Loucy (cell line): ENCODE results near the gene CNDP2.

Experiments used
- H2AFZ ChIP-seq: fragments of 200-600 bp; sonication (generic); 2 replicates; pipeline ENCODE4 v1.6.0; 2016; ENCODE audit warnings: antibody characterized with exemption, mild to moderate bottlenecking, low read length, moderate library complexity
- H3F3A ChIP-seq: fragments of 200-600 bp; 2 replicates; pipeline ENCODE4 v1.6.0; 2016; ENCODE audit warnings: antibody characterized with exemption, low read depth, mild to moderate bottlenecking
- H3K27me3 ChIP-seq: fragments of 200-600 bp; sonication (generic); 2 replicates; pipeline ENCODE4 v1.6.1; 2014; ENCODE audit warnings: low read length, mild to moderate bottlenecking; ENCODE audit not compliant: insufficient read depth, poor library complexity, severe bottlenecking
- H3K36me3 ChIP-seq: fragments of 200-600 bp; sonication (generic); 2 replicates; pipeline ENCODE4 v1.6.1; 2016; ENCODE audit warnings: low read length; ENCODE audit not compliant: insufficient read depth
- H3K4me1 ChIP-seq: fragments of 200-600 bp; sonication (generic); 2 replicates; pipeline ENCODE4 v1.5.1; 2014; ENCODE audit warnings: low read length, mild to moderate bottlenecking; ENCODE audit not compliant: insufficient read depth, poor library complexity, severe bottlenecking
- H3K4me2 ChIP-seq: fragments of 200-600 bp; sonication (generic); 2 replicates; pipeline ENCODE4 v1.6.0; 2014; ENCODE audit warnings: antibody characterized with exemption, low read length, low read depth, mild to moderate bottlenecking; ENCODE audit not compliant: poor library complexity, severe bottlenecking
- H3K4me3 ChIP-seq: fragments of 200-600 bp; sonication (generic); 2 replicates; pipeline ENCODE4 v1.5.1; 2014; ENCODE audit warnings: low read length, mild to moderate bottlenecking, mixed read lengths; ENCODE audit not compliant: poor library complexity, severe bottlenecking
- H3K79me2 ChIP-seq: fragments of 200-600 bp; sonication (generic); 2 replicates; pipeline ENCODE4 v1.6.1; 2014; ENCODE audit warnings: low read length; ENCODE audit not compliant: insufficient read depth
- H3K9ac ChIP-seq: fragments of 200-600 bp; sonication (generic); 2 replicates; pipeline ENCODE4 v1.6.0; 2014; ENCODE audit warnings: mild to moderate bottlenecking, low read depth, low read length, moderate library complexity; ENCODE audit not compliant: poor library complexity, severe bottlenecking
- H3K9me2 ChIP-seq: fragments of 200-600 bp; sonication (generic); replicated peaks from 2 replicates; pipeline ENCODE4 v1.6.1; 2016; ENCODE audit warnings: low read depth, low read length, mixed read lengths
- H3K9me3 ChIP-seq: fragments of 200-600 bp; sonication (generic); 2 replicates; pipeline ENCODE4 v1.6.1; 2014; ENCODE audit warnings: mild to moderate bottlenecking, antibody characterized with exemption, low read length, low read depth; ENCODE audit not compliant: insufficient read depth
- H4K20me1 ChIP-seq: fragments of 200-600 bp; sonication (generic); 2 replicates; pipeline ENCODE4 v1.6.0; 2014; ENCODE audit warnings: antibody characterized with exemption, low read length, mild to moderate bottlenecking; ENCODE audit not compliant: insufficient read depth, poor library complexity, severe bottlenecking
- EZH2phosphoT487 ChIP-seq: fragments of 200-600 bp; IDR thresholded peaks from 2 replicates; pipeline ENCODE4 v1.6.1; 2018; ENCODE audit warnings: antibody characterized with exemption, mild to moderate bottlenecking, moderate library complexity, borderline replicate concordance
- TF ChIP-seq, protein P1 (sequence below): fragments of 200-600 bp; sonication (generic); conservative IDR thresholded peaks from 2 replicates; pipeline ENCODE4 v1.5.1; 2014; ENCODE audit warnings: mild to moderate bottlenecking, antibody characterized with exemption, low read length

CNDP2 gene

GRCh38 chr18:74550886-74551285 lies 54.7 kb downstream of the CNDP2 start:
- no peak for TF ChIP-seq EZH2phosphoT487
- TF ChIP-seq, protein P1, sequence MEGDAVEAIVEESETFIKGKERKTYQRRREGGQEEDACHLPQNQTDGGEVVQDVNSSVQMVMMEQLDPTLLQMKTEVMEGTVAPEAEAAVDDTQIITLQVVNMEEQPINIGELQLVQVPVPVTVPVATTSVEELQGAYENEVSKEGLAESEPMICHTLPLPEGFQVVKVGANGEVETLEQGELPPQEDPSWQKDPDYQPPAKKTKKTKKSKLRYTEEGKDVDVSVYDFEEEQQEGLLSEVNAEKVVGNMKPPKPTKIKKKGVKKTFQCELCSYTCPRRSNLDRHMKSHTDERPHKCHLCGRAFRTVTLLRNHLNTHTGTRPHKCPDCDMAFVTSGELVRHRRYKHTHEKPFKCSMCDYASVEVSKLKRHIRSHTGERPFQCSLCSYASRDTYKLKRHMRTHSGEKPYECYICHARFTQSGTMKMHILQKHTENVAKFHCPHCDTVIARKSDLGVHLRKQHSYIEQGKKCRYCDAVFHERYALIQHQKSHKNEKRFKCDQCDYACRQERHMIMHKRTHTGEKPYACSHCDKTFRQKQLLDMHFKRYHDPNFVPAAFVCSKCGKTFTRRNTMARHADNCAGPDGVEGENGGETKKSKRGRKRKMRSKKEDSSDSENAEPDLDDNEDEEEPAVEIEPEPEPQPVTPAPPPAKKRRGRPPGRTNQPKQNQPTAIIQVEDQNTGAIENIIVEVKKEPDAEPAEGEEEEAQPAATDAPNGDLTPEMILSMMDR, result no peak
- H3K4me3 ChIP-seq, result no peak overlapping the region
- peaks cover 7% of the 10 kb centered on the region; the same call in 1 of the 2 replicates for H3K9me3 ChIP-seq
- H3K9ac ChIP-seq, result no peak overlapping the region
- H3K36me3 ChIP-seq, result no peaks in the 10 kb centered on the region
- no peaks in the 10 kb centered on the region for H3K79me2 ChIP-seq
- no peaks in the 10 kb centered on the region for H3K9me2 ChIP-seq
- H3F3A ChIP-seq, result no peaks in the 10 kb centered on the region
- H4K20me1 ChIP-seq, result no peaks in the 10 kb centered on the region
- H3K27me3 ChIP-seq, result no peaks in the 10 kb centered on the region
- no peaks in the 10 kb centered on the region for H3K4me1 ChIP-seq
- H2AFZ ChIP-seq, result no peak overlapping the region
- no peak overlapping the region for H3K4me2 ChIP-seq

DNA sequence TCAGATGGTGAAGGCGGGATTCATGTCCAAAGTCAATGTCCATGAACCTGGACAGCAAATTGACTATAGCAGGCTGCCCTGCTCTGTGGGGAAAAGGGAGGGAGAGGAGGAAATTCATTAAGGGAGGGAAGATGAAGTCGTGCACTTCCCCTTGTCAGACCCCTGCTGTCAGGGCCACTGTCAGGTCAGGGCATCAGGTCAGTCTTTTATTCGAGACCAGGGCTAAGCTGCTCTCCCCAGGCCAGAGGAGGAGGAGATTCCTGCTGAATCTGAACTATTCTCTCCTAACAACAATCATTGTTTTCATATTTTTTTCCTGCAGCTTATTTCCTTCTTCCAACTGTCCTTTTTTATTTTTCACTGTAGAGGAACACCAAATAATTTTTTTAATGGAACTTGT lies 55.3 kb downstream of the CNDP2 start:
- no peaks in the 10 kb centered on the region for H3F3A ChIP-seq
- no peaks in the 10 kb centered on the region for H4K20me1 ChIP-seq
- no peaks in the 10 kb centered on the region for H3K27me3 ChIP-seq
- no peaks in the 10 kb centered on the region for H3K36me3 ChIP-seq
- H2AFZ ChIP-seq, result no peak overlapping the region
- H3K9me3 ChIP-seq, result peaks cover 7% of the 10 kb centered on the region; the same call in 1 of the 2 replicates
- no peaks in the 10 kb centered on the region for H3K79me2 ChIP-seq
- no peaks in the 10 kb centered on the region for H3K9me2 ChIP-seq
- no peak overlapping the region for H3K4me3 ChIP-seq
- H3K4me2 ChIP-seq, result no peak overlapping the region
- no peak overlapping the region for H3K9ac ChIP-seq
- TF ChIP-seq EZH2phosphoT487, result no peak
- TF ChIP-seq, protein P1, result no peak
- no peaks in the 10 kb centered on the region for H3K4me1 ChIP-seq

- H3K4me1 ChIP-seq, result no peaks in the 10 kb centered on the region
- no peaks in the 10 kb centered on the region for H3K36me3 ChIP-seq
- TF ChIP-seq EZH2phosphoT487, result no peak
- TF ChIP-seq, protein P1, result peak; percentile 82
- H3K9ac ChIP-seq, result no peak overlapping the region
- no peak overlapping the region for H2AFZ ChIP-seq
- H3K79me2 ChIP-seq, result no peaks in the 10 kb centered on the region
- H3K9me3 ChIP-seq, result peaks cover 7% of the 10 kb centered on the region; the same call in 1 of the 2 replicates
- no peaks in the 10 kb centered on the region for H3F3A ChIP-seq
- H4K20me1 ChIP-seq, result no peaks in the 10 kb centered on the region
- H3K4me3 ChIP-seq, result no peak overlapping the region
- no peak overlapping the region for H3K4me2 ChIP-seq
- no peaks in the 10 kb centered on the region for H3K27me3 ChIP-seq
- no peaks in the 10 kb centered on the region for H3K9me2 ChIP-seq
These were observed 55.9 kb downstream of the CNDP2 start for GRCh38 chr18:74551936-74552555.
